OCI-LY1 (cell line): ENCODE results near the gene STYK1.

Source experiments
- H2AFZ ChIP-seq: fragments of 200-600 bp; sonication (generic), shearing (Covaris generic); 2 replicates; pipeline ENCODE4 v1.6.0; 2014; ENCODE audit warnings: antibody characterized with exemption, mild to moderate bottlenecking, low read length
- H3F3A ChIP-seq: fragments of 200-600 bp; sonication (generic), shearing (Covaris generic); 2 replicates; pipeline ENCODE4 v1.6.0; 2014; ENCODE audit warnings: mild to moderate bottlenecking, antibody characterized with exemption, low read length, moderate library complexity; ENCODE audit not compliant: insufficient read depth
- H3K27ac ChIP-seq: fragments of 200-600 bp; sonication (generic); 2 replicates; pipeline ENCODE4 v1.5.1; 2014; ENCODE audit warnings: low read length, mixed run types, mild to moderate bottlenecking, low read depth; ENCODE audit not compliant: poor library complexity, severe bottlenecking
- H3K27me3 ChIP-seq: fragments of 200-600 bp; sonication (generic); 2 replicates; pipeline ENCODE4 v1.6.0; 2014; ENCODE audit warnings: antibody characterized with exemption, mild to moderate bottlenecking, low read length, moderate library complexity; ENCODE audit not compliant: insufficient read depth
- H3K36me3 ChIP-seq: fragments of 200-600 bp; sonication (generic); 2 replicates; pipeline ENCODE4 v1.6.1; 2014; ENCODE audit warnings: mild to moderate bottlenecking, antibody characterized with exemption, low read length, moderate library complexity, mixed read lengths; ENCODE audit not compliant: insufficient read depth
- H3K4me1 ChIP-seq: fragments of 200-600 bp; sonication (generic); 2 replicates; pipeline ENCODE4 v1.5.1; 2014; ENCODE audit warnings: mild to moderate bottlenecking, low read length, moderate library complexity; ENCODE audit not compliant: insufficient read depth, severe bottlenecking
- H3K4me2 ChIP-seq: fragments of 200-600 bp; sonication (generic), shearing (Covaris generic); 2 replicates; pipeline ENCODE4 v1.6.1; 2014; ENCODE audit warnings: low read length
- H3K4me3 ChIP-seq: fragments of 200-600 bp; sonication (generic); 2 replicates; pipeline ENCODE4 v1.5.1; 2014; ENCODE audit warnings: low read length, low read depth, mild to moderate bottlenecking, mixed read lengths; ENCODE audit not compliant: poor library complexity, severe bottlenecking
- H3K79me2 ChIP-seq: fragments of 200-600 bp; shearing (Covaris generic); 2 replicates; pipeline ENCODE4 v1.6.1; 2016; ENCODE audit warnings: mixed run types, low read length, mixed read lengths; ENCODE audit not compliant: insufficient read depth
- H3K9ac ChIP-seq: fragments of 200-600 bp; sonication (generic), shearing (Covaris generic); 2 replicates; pipeline ENCODE4 v1.6.1; 2014; ENCODE audit warnings: mild to moderate bottlenecking, low read length, mixed read lengths
- H3K9me2 ChIP-seq: fragments of 200-600 bp; sonication (generic), shearing (Covaris generic); 2 replicates; pipeline ENCODE4 v1.6.1; 2014; ENCODE audit warnings: low read depth, mild to moderate bottlenecking, low read length, mixed read lengths
- H3K9me3 ChIP-seq: fragments of 200-600 bp; shearing (Covaris generic); 2 replicates; pipeline ENCODE4 v1.6.1; 2014; ENCODE audit warnings: low read length, mixed read lengths
- H4K20me1 ChIP-seq: fragments of 200-600 bp; sonication (generic), shearing (Covaris generic); 2 replicates; pipeline ENCODE4 v1.6.0; 2016; ENCODE audit warnings: mild to moderate bottlenecking, low read length; ENCODE audit not compliant: insufficient read depth
- CTCF ChIP-seq: fragments of 200-600 bp; sonication (generic), shearing (Covaris generic); IDR thresholded peaks from 2 replicates; pipeline ENCODE4 v1.5.1; 2017; ENCODE audit warnings: mild to moderate bottlenecking, antibody characterized with exemption, low read length, moderate library complexity, mixed read lengths
- EZH2 ChIP-seq: fragments of 200-600 bp; sonication (generic), shearing (Covaris generic); IDR thresholded peaks from 2 replicates; pipeline ENCODE4 v1.8.0; 2017; ENCODE audit warnings: borderline replicate concordance, mixed run types, mild to moderate bottlenecking, antibody characterized with exemption, low read length, moderate library complexity, mixed read lengths

STYK1 gene

GRCh38 chr12:10607885-10608458, 65.9 kb downstream of the STYK1 start:
- no peaks in the 10 kb centered on the region for H3K9me3 ChIP-seq
- H3K79me2 ChIP-seq: peaks cover 19% of the 10 kb centered on the region
- H3K9ac ChIP-seq: no peak overlapping the region
- H2AFZ ChIP-seq: no peak overlapping the region
- no peaks in the 10 kb centered on the region for H4K20me1 ChIP-seq
- no peaks in the 10 kb centered on the region for H3F3A ChIP-seq
- H3K9me2 ChIP-seq: no peaks in the 10 kb centered on the region
- H3K27me3 ChIP-seq: no peaks in the 10 kb centered on the region
- peaks cover 78% of the 10 kb centered on the region for H3K36me3 ChIP-seq
- no peak overlapping the region for H3K4me3 ChIP-seq
- H3K27ac ChIP-seq: no peak overlapping the region
- TF ChIP-seq EZH2 (no peak), CTCF (0 out of 2 replicates have a peak, but pooled peaks have one; percentile 28)
- no peak overlapping the region for H3K4me2 ChIP-seq
- H3K4me1 ChIP-seq: peaks cover 21% of the 10 kb centered on the region

GRCh38 chr12:10601860-10602259, 72.0 kb downstream of the STYK1 start:
- no peak overlapping the region for H2AFZ ChIP-seq
- no peaks in the 10 kb centered on the region for H3K79me2 ChIP-seq
- no peaks in the 10 kb centered on the region for H3K27me3 ChIP-seq
- no peak overlapping the region for H3K4me2 ChIP-seq
- H4K20me1 ChIP-seq: no peaks in the 10 kb centered on the region
- H3K9ac ChIP-seq: no peak overlapping the region
- H3K27ac ChIP-seq: no peak overlapping the region
- no peaks in the 10 kb centered on the region for H3K9me3 ChIP-seq
- no peak for TF ChIP-seq CTCF
- TF ChIP-seq EZH2: no peak
- no peaks in the 10 kb centered on the region for H3K4me1 ChIP-seq
- H3K4me3 ChIP-seq: no peak overlapping the region
- H3F3A ChIP-seq: no peaks in the 10 kb centered on the region
- peaks cover 38% of the 10 kb centered on the region for H3K36me3 ChIP-seq
- no peaks in the 10 kb centered on the region for H3K9me2 ChIP-seq

GRCh38 chr12:10600988-10601387, 72.9 kb downstream of the STYK1 start:
- Histone ChIP-seq H3K79me2 (no peaks in the 10 kb centered on the region), H3K9ac (no peak overlapping the region), H3K9me3 (no peaks in the 10 kb centered on the region), H3K27me3 (no peaks in the 10 kb centered on the region), H3K4me1 (no peaks in the 10 kb centered on the region), H3K36me3 (peaks cover 32% of the 10 kb centered on the region), H3K9me2 (no peaks in the 10 kb centered on the region), H3K27ac (no peak overlapping the region), H3F3A (no peaks in the 10 kb centered on the region), H3K4me3 (no peak overlapping the region), H3K4me2 (no peak overlapping the region), H4K20me1 (no peaks in the 10 kb centered on the region), H2AFZ (no peak overlapping the region)
- TF ChIP-seq CTCF: no peak
- TF ChIP-seq EZH2: no peak
